Neural crest cell (in vitro differentiated cells): ENCODE measurements around the gene SEMA4B. TPM values are rescaled to one million over a fixed set of nuclear protein-coding genes. Genes with fewer than 3 reads are reported as not detected.

Experiments
- DNase-seq: peaks from one replicate; pipeline ENCODE4 v3.0.0; 2021; ENCODE audit warnings: low read depth, mixed read lengths, low spot score
- H3K27ac Mint-ChIP-seq: one replicate; pipeline ENCODE4 v1.8.0; 2021; ENCODE audit warnings: mild to moderate bottlenecking, mixed read lengths; ENCODE audit not compliant: unreplicated experiment
- H3K27me3 Mint-ChIP-seq: 2 replicates; pipeline ENCODE4 v1.8.0; 2021; ENCODE audit warnings: low read depth, mild to moderate bottlenecking, mixed read lengths
- H3K36me3 Mint-ChIP-seq: 2 replicates; pipeline ENCODE4 v1.8.0; 2021; ENCODE audit warnings: low read depth, mild to moderate bottlenecking, mixed read lengths
- H3K4me1 Mint-ChIP-seq: 2 replicates; pipeline ENCODE4 v1.8.0; 2021; ENCODE audit warnings: mixed read lengths
- H3K4me3 Mint-ChIP-seq: one replicate; pipeline ENCODE4 v1.8.0; 2021; ENCODE audit warnings: mild to moderate bottlenecking, mixed read lengths
- H3K9me3 Mint-ChIP-seq: 2 replicates; pipeline ENCODE4 v1.8.0; 2021; ENCODE audit warnings: mixed read lengths
- total RNA-seq: library from RNA; stranded (reverse); gene quantifications from 2 replicates; pipeline ENCODE4 v1.2.1, GENCODE V29; 2021
- TF ChIP-seq, protein P1 (sequence below): fragments of 200-600 bp; sonication (generic); conservative IDR thresholded peaks from 2 replicates; pipeline ENCODE4 v1.5.0; 2021; ENCODE audit warnings: antibody characterized with exemption, mild to moderate bottlenecking

Gene SEMA4B
- total RNA-seq, 1 donor from 2014 or later: 26.3 TPM

DNA sequence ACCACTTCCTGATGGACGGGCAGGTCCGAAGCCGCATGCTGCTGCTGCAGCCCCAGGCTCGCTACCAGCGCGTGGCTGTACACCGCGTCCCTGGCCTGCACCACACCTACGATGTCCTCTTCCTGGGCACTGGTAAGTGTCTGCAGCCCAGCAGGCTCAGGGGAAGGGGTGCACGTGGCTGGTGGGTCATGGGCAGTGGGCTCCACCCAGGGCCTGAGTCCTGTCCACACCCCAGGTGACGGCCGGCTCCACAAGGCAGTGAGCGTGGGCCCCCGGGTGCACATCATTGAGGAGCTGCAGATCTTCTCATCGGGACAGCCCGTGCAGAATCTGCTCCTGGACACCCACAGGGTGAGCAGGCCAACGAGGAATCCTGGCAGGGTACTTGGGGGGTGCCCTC, 23.9 kb downstream of the SEMA4B start:
- DNase-seq: no peak
- peaks cover 5% of the 10 kb centered on the region for H3K36me3 Mint-ChIP-seq
- H3K27ac Mint-ChIP-seq: no peak overlapping the region
- H3K27me3 Mint-ChIP-seq: no peaks in the 10 kb centered on the region
- no peaks in the 10 kb centered on the region for H3K9me3 Mint-ChIP-seq
- no peak overlapping the region for H3K4me3 Mint-ChIP-seq
- H3K4me1 Mint-ChIP-seq: no peaks in the 10 kb centered on the region
- TF ChIP-seq, protein P1, sequence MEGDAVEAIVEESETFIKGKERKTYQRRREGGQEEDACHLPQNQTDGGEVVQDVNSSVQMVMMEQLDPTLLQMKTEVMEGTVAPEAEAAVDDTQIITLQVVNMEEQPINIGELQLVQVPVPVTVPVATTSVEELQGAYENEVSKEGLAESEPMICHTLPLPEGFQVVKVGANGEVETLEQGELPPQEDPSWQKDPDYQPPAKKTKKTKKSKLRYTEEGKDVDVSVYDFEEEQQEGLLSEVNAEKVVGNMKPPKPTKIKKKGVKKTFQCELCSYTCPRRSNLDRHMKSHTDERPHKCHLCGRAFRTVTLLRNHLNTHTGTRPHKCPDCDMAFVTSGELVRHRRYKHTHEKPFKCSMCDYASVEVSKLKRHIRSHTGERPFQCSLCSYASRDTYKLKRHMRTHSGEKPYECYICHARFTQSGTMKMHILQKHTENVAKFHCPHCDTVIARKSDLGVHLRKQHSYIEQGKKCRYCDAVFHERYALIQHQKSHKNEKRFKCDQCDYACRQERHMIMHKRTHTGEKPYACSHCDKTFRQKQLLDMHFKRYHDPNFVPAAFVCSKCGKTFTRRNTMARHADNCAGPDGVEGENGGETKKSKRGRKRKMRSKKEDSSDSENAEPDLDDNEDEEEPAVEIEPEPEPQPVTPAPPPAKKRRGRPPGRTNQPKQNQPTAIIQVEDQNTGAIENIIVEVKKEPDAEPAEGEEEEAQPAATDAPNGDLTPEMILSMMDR: no peak

DNA sequence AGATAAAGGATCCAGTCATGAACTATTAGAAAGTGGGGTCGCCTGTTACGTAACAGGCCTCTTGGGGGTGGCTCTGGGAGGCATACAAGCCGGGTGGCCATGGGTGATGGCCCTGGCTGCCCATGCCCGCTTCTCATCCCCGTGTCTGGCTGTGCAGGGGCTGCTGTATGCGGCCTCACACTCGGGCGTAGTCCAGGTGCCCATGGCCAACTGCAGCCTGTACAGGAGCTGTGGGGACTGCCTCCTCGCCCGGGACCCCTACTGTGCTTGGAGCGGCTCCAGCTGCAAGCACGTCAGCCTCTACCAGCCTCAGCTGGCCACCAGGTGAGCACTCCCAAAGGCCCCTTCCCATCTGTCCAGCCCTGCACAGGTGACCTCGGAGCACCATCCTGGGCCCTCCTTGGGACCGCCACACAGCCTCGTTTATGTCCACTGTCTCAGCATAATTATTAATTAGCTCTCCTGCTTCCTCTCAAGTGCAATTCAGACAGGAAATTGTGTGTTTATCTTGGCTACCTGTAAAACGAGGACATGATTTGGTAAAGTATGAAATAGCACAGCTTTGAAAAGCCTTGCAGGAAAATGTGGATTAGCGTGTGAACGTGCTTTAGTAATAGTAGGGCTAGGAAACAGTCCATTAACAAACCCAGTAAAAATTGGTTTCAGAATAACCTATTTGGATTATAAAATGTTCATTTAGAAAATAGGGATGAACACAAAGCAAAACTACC, 24.5 kb downstream of the SEMA4B start:
- Mint-ChIP-seq H3K4me1 (no peaks in the 10 kb centered on the region), H3K36me3 (peaks cover 5% of the 10 kb centered on the region), H3K4me3 (no peak overlapping the region), H3K27ac (no peak overlapping the region), H3K27me3 (no peaks in the 10 kb centered on the region), H3K9me3 (no peaks in the 10 kb centered on the region)
- TF ChIP-seq, protein P1: no peak
- no peak for DNase-seq

DNA sequence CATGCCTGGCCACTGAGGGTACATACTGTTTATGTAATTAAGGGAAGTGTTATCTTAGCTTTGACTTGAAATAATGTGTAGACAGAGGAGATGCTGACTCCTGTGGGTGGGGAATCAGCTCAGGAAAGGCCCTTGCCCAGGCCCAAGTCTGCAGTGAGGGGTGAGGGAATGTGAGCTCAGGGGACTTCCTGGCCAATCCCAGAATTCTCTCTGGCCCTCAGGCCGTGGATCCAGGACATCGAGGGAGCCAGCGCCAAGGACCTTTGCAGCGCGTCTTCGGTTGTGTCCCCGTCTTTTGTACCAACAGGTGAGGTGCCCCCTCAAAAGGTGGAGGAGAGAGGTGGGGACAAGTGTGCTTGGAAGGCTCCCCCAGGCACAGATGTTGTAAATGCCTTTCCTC, 26.2 kb downstream of the SEMA4B start:
- Mint-ChIP-seq H3K27ac (no peak overlapping the region), H3K4me3 (no peak overlapping the region), H3K4me1 (no peaks in the 10 kb centered on the region), H3K9me3 (no peaks in the 10 kb centered on the region), H3K27me3 (no peaks in the 10 kb centered on the region), H3K36me3 (peaks cover 5% of the 10 kb centered on the region)
- DNase-seq: no peak
- TF ChIP-seq, protein P1: no peak

DNA sequence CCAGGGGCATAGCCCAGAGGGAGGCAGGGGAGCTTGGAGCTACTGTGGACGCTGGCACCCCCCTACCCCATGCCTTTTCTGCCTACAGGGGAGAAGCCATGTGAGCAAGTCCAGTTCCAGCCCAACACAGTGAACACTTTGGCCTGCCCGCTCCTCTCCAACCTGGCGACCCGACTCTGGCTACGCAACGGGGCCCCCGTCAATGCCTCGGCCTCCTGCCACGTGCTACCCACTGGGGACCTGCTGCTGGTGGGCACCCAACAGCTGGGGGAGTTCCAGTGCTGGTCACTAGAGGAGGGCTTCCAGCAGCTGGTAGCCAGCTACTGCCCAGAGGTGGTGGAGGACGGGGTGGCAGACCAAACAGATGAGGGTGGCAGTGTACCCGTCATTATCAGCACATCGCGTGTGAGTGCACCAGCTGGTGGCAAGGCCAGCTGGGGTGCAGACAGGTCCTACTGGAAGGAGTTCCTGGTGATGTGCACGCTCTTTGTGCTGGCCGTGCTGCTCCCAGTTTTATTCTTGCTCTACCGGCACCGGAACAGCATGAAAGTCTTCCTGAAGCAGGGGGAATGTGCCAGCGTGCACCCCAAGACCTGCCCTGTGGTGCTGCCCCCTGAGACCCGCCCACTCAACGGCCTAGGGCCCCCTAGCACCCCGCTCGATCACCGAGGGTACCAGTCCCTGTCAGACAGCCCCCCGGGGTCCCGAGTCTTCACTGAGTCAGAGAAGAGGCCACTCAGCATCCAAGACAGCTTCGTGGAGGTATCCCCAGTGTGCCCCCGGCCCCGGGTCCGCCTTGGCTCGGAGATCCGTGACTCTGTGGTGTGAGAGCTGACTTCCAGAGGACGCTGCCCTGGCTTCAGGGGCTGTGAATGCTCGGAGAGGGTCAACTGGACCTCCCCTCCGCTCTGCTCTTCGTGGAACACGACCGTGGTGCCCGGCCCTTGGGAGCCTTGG, 27.0 kb downstream of the SEMA4B start:
- Mint-ChIP-seq H3K27me3 (no peaks in the 10 kb centered on the region), H3K4me3 (no peak overlapping the region), H3K4me1 (peaks cover 4% of the 10 kb centered on the region), H3K36me3 (peaks cover 5% of the 10 kb centered on the region), H3K9me3 (no peaks in the 10 kb centered on the region), H3K27ac (no peak overlapping the region)
- DNase-seq: no peak
- TF ChIP-seq, protein P1: no peak

DNA sequence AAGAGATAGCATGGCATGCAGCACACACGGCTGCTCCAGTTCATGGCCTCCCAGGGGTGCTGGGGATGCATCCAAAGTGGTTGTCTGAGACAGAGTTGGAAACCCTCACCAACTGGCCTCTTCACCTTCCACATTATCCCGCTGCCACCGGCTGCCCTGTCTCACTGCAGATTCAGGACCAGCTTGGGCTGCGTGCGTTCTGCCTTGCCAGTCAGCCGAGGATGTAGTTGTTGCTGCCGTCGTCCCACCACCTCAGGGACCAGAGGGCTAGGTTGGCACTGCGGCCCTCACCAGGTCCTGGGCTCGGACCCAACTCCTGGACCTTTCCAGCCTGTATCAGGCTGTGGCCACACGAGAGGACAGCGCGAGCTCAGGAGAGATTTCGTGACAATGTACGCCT, 27.8 kb downstream of the SEMA4B start:
- TF ChIP-seq, protein P1: no peak
- no peaks in the 10 kb centered on the region for H3K9me3 Mint-ChIP-seq
- peaks cover 5% of the 10 kb centered on the region for H3K36me3 Mint-ChIP-seq

More for the DNA sequence above, 27.8 kb downstream of the SEMA4B start:
- Mint-ChIP-seq H3K4me3 (no peak overlapping the region), H3K27ac (no peak overlapping the region), H3K4me1 (peaks cover 5% of the 10 kb centered on the region), H3K27me3 (no peaks in the 10 kb centered on the region)
- DNase-seq: no peak
